ENCODE results near the gene MAD1L1. TPM values are rescaled to one million over a fixed set of nuclear protein-coding genes. Genes with fewer than 3 reads are reported as not detected.
"Not testable (repeated sequence)": the region's sequence is repeated elsewhere in the genome, so short reads cannot be mapped to it uniquely, and the experiment has no call there.

MAD1L1 gene
- polyA plus RNA-seq, 3 donors from 2014 or later, result 85.0 to 166 (median 97.0) TPM

GRCh38 chr7:1825647-1825896 is 407.2 kb downstream of the MAD1L1 start:
- peaks cover 5 to 11% (median 9%) of the 10 kb centered on the region in 3 donors for H3K36me3 Mint-ChIP-seq
- H3K27me3 Mint-ChIP-seq (ENCODE audit: low read depth in 3 of 3); DNase-seq; H3K4me3 Mint-ChIP-seq; H3K27ac Mint-ChIP-seq; H3K9me3 Mint-ChIP-seq: not testable (repeated sequence)
- H3K4me1 Mint-ChIP-seq, result peaks cover 4 to 13% of the 10 kb centered on the region in 2 donors

GRCh38 chr7:1824882-1825646 is 407.7 kb downstream of the MAD1L1 start:
- H3K27me3 Mint-ChIP-seq (ENCODE audit: low read depth in 3 of 3); H3K9me3 Mint-ChIP-seq; DNase-seq; H3K27ac Mint-ChIP-seq; H3K4me3 Mint-ChIP-seq: not testable (repeated sequence)
- Mint-ChIP-seq H3K4me1 (peaks cover 6 to 17% of the 10 kb centered on the region in 2 donors), H3K36me3 (peaks cover 5 to 11% (median 9%) of the 10 kb centered on the region in 3 donors)

DNA sequence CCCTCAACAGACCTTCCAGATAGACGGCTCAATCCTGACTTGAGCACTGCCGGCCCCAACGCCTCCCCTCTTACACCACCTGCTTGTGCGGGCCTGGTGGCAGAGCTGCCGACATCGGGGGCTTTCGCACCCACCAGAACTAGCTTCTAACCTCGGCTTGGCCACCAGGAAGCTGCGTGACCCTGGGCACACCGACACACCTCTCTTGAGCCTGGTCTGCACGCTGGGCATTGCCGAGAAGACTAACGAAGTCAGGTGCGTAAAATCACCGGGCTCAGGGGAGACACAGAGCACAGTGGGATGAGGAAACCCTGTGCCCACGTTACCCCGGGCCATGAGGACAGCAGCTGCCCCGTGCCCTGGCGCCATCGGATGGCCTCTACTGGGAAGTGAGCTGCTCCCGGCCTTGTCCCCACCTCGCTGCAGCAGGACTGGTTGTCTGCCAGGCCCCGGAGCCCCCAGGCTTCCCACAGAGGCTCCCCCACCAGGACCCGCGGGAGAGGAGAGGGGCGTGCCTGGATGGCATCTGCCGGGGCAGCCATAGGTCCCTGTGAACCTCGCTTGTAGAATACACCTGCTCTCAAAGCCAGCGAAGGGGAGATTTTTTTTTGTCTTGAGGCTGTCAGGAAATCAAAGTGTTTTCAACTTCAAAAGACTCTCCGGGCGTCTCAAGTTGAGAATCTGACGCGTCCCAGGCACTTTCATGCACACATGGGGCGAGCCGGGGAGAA is 408.4 kb downstream of the MAD1L1 start:
- not testable (repeated sequence) for H3K4me3 Mint-ChIP-seq; H3K9me3 Mint-ChIP-seq; H3K36me3 Mint-ChIP-seq; H3K27ac Mint-ChIP-seq; DNase-seq; H3K27me3 Mint-ChIP-seq (ENCODE audit: low read depth in 3 of 3)
- peaks cover 13 to 24% of the 10 kb centered on the region in 2 donors for H3K4me1 Mint-ChIP-seq

DNA sequence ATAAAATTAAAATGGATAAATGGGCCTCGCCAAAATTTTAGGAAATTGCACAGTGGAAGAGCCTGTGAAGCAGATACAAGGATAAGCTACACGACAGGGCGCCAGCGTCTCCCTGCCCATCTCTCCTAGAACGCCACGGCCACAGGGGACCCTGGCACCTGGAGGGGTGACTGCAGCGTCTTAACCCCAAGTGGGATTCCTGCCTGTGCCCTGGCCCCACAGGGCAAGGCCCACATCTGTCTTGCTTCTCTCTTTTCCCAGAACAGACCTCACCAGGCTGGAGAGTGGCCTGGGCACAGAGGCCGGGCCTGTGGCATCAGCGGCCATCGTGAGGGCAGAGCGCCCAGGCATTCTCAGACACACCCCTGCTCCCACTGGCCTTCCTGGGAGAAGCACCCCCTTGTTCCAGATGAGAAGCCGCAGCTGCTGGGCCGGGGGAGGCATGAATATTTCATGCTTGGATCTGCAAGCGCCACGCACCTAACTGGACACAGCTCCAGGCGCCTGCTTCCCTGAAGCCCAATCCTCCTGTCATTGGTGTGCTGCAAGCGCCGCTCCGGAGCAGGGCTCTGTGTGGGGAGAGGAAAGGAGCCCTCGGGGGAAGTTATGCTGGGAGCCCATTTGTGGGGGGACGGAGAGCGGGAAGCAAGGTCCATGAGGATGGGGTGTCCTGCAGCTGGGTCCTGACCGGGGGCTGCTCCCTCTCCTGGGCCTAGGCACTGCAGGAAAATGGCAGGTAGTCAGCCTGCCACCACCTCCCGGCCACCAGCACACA is 409.2 kb downstream of the MAD1L1 start:
- H3K9me3 Mint-ChIP-seq, result no peaks in the 10 kb centered on the region
- H3K4me3 Mint-ChIP-seq, result no peak overlapping the region
- no peak for DNase-seq
- peaks cover 17 to 28% of the 10 kb centered on the region in 2 donors for H3K4me1 Mint-ChIP-seq
- peaks cover under 1 to 1% (median 1%) of the 10 kb centered on the region in 3 donors for H3K36me3 Mint-ChIP-seq
- H3K27me3 Mint-ChIP-seq (ENCODE audit: low read depth in 3 of 3), result peaks cover 0 to 3% (median 0%) of the 10 kb centered on the region in 3 donors
- H3K27ac Mint-ChIP-seq, result no peak overlapping the region

- H3K27me3 Mint-ChIP-seq (ENCODE audit: low read depth in 3 of 3), result peaks cover 0 to 3% (median 0%) of the 10 kb centered on the region in 3 donors
- peak in 2 of 3 donors; percentile 24 to 26 for DNase-seq
- no peaks in the 10 kb centered on the region for H3K9me3 Mint-ChIP-seq
- H3K4me1 Mint-ChIP-seq, result peaks cover 22 to 28% of the 10 kb centered on the region in 2 donors
- H3K27ac Mint-ChIP-seq, result no peak overlapping the region
- peak overlapping the region; percentile 24 to 73 (median 50) for H3K4me3 Mint-ChIP-seq
- no peaks in the 10 kb centered on the region for H3K36me3 Mint-ChIP-seq
Measured at GRCh38 chr7:1819259-1819841, 413.4 kb downstream of the MAD1L1 start.

GRCh38 chr7:1818575-1819258 is 414.0 kb downstream of the MAD1L1 start:
- H3K4me1 Mint-ChIP-seq, result peaks cover 25 to 28% of the 10 kb centered on the region in 2 donors
- no peak for DNase-seq
- peaks cover 0 to 3% (median 0%) of the 10 kb centered on the region in 3 donors for H3K27me3 Mint-ChIP-seq (ENCODE audit: low read depth in 3 of 3)
- no peak overlapping the region for H3K27ac Mint-ChIP-seq
- H3K9me3 Mint-ChIP-seq, result no peaks in the 10 kb centered on the region
- H3K4me3 Mint-ChIP-seq, result peak overlapping the region; percentile 24 to 73 (median 50)
- no peaks in the 10 kb centered on the region for H3K36me3 Mint-ChIP-seq

DNA sequence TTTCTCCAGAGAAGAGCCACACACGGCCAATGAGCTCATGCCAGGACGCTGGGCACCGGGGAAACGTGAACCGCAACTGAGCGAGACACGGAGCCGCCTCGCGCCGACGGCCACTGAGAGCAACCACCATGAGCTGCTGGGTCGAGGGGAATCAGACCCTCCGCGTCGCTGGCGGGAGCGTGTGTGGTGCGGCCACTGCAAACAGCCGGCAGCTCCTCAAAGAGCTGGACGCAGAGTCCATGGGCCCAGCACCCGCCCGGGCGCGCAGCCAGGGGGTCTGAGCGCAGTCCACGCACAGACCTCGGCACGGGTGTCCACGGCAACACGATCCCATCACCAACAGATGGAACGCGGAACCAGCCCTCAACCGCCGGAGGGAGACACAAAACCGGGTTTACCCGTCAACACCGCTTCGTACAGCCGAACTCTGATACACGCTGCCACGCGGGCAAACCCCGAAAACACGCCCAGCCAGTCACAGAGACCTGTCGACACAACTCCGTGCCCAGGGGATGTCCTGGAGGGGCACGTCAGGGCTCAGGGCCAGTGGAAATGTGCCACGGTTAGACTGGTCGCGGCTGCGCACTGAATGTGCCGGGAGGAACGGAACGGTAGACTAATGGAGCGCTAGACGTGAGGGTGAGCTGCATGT is 415.6 kb downstream of the MAD1L1 start:
- no peaks in the 10 kb centered on the region for H3K9me3 Mint-ChIP-seq
- H3K36me3 Mint-ChIP-seq, result no peaks in the 10 kb centered on the region
- peaks cover 20 to 25% of the 10 kb centered on the region in 2 donors for H3K4me1 Mint-ChIP-seq
- H3K27me3 Mint-ChIP-seq (ENCODE audit: low read depth in 3 of 3), result peaks cover 0 to 3% (median 2%) of the 10 kb centered on the region in 3 donors
- DNase-seq, result no peak
- no peak overlapping the region for H3K27ac Mint-ChIP-seq
- no peak overlapping the region for H3K4me3 Mint-ChIP-seq

DNA sequence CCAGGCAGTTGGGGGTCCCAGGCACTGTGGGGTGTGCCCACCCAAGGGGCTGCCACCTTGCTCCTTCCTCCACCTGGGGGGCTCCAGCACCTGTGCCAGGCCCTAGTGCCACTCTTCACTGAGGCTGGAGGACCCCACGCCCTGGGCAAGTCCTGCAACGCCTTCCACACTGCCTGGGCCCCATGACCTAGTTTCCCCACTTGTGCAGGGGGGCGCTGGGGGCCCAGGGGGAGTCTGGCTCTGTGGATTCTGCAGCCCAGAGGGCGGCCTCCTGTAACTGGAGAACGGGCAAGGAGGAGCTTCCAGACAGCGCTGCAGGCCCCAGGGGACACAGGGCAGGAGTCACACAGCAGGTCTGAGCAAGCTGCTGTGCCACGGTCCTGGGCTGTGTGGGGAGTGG is 416.3 kb downstream of the MAD1L1 start:
- not testable (repeated sequence) for H3K4me3 Mint-ChIP-seq; DNase-seq; H3K9me3 Mint-ChIP-seq; H3K27me3 Mint-ChIP-seq (ENCODE audit: low read depth in 3 of 3); H3K27ac Mint-ChIP-seq; H3K36me3 Mint-ChIP-seq
- peaks cover 20 to 25% of the 10 kb centered on the region in 2 donors for H3K4me1 Mint-ChIP-seq

GRCh38 chr7:1815551-1816281 is 417.0 kb downstream of the MAD1L1 start:
- H3K4me1 Mint-ChIP-seq, result peaks cover 20 to 25% of the 10 kb centered on the region in 2 donors
- H3K4me3 Mint-ChIP-seq; H3K36me3 Mint-ChIP-seq; DNase-seq; H3K27ac Mint-ChIP-seq; H3K9me3 Mint-ChIP-seq; H3K27me3 Mint-ChIP-seq (ENCODE audit: low read depth in 3 of 3): not testable (repeated sequence)

DNA sequence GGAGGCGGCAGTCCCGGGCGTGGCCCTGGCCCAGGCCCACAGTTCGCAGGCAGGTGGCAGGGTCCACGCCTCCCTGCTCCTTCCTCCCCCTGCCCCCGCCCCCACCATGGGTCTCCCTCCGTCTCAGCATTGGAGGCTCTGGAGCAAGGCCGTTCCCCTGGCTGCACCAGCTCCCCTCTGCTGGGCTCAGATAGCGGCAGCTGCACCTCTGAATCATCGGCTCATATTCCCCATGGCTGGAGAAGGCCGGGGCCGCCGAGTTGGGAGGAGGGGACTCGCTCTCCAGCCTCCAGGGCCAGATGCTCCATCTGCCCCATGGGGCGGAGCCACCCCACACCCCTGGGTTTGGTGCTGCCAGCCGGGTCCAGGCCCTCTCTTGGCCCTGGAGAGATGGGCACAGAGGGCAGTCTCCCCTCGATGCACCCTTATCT is 417.7 kb downstream of the MAD1L1 start:
- no peak overlapping the region for H3K27ac Mint-ChIP-seq

GRCh38 chr7:1814089-1814811 is 418.5 kb downstream of the MAD1L1 start:
- Mint-ChIP-seq H3K4me3 (no peak overlapping the region), H3K27ac (no peak overlapping the region), H3K9me3 (no peaks in the 10 kb centered on the region), H3K4me1 (peaks cover 9 to 15% of the 10 kb centered on the region in 2 donors), H3K27me3 (ENCODE audit: low read depth in 3 of 3) (peaks cover 0 to 3% (median 2%) of the 10 kb centered on the region in 3 donors), H3K36me3 (peaks cover 0 to 3% (median 0%) of the 10 kb centered on the region in 3 donors)
- no peak for DNase-seq

More for the DNA sequence above, 417.7 kb downstream of the MAD1L1 start:
- no peak overlapping the region for H3K4me3 Mint-ChIP-seq
- H3K9me3 Mint-ChIP-seq, result no peaks in the 10 kb centered on the region
- peaks cover 0 to 3% (median 0%) of the 10 kb centered on the region in 3 donors for H3K36me3 Mint-ChIP-seq
- peaks cover 0 to 3% (median 2%) of the 10 kb centered on the region in 3 donors for H3K27me3 Mint-ChIP-seq (ENCODE audit: low read depth in 3 of 3)
- H3K4me1 Mint-ChIP-seq, result peaks cover 17 to 23% of the 10 kb centered on the region in 2 donors
- no peak for DNase-seq
